Measurements from ENCODE around the gene SRD5A1.

GRCh38 chr5:6714226-6715041, 81.2 kb downstream of the SRD5A1 start:
- peak; percentile 88 for TF ChIP-seq ZFX (IDR thresholded peaks at IDR 0.05)
- TF ChIP-seq, protein P1, sequence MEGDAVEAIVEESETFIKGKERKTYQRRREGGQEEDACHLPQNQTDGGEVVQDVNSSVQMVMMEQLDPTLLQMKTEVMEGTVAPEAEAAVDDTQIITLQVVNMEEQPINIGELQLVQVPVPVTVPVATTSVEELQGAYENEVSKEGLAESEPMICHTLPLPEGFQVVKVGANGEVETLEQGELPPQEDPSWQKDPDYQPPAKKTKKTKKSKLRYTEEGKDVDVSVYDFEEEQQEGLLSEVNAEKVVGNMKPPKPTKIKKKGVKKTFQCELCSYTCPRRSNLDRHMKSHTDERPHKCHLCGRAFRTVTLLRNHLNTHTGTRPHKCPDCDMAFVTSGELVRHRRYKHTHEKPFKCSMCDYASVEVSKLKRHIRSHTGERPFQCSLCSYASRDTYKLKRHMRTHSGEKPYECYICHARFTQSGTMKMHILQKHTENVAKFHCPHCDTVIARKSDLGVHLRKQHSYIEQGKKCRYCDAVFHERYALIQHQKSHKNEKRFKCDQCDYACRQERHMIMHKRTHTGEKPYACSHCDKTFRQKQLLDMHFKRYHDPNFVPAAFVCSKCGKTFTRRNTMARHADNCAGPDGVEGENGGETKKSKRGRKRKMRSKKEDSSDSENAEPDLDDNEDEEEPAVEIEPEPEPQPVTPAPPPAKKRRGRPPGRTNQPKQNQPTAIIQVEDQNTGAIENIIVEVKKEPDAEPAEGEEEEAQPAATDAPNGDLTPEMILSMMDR (conservative IDR thresholded peaks at IDR 0.05): no peak
